ENCODE measurements around the gene KIF26A.

Gene KIF26A

GRCh38 chr14:104181761-104182530 is 43.6 kb downstream of the KIF26A start:
- no peak for DNase-seq

GRCh38 chr14:104182857-104183425 is 44.6 kb downstream of the KIF26A start:
- DNase-seq: no peak

GRCh38 chr14:104183796-104184195 is 45.4 kb downstream of the KIF26A start:
- DNase-seq: no peak

GRCh38 chr14:104184506-104184905 is 46.1 kb downstream of the KIF26A start:
- DNase-seq: no peak

- no peak for DNase-seq
Measured at GRCh38 chr14:104184911-104185499, 46.6 kb downstream of the KIF26A start.

- DNase-seq: no peak
Measured at GRCh38 chr14:104185916-104186495, 47.6 kb downstream of the KIF26A start.

- DNase-seq: no peak
Measured at GRCh38 chr14:104186575-104186974, 48.2 kb downstream of the KIF26A start.

DNA sequence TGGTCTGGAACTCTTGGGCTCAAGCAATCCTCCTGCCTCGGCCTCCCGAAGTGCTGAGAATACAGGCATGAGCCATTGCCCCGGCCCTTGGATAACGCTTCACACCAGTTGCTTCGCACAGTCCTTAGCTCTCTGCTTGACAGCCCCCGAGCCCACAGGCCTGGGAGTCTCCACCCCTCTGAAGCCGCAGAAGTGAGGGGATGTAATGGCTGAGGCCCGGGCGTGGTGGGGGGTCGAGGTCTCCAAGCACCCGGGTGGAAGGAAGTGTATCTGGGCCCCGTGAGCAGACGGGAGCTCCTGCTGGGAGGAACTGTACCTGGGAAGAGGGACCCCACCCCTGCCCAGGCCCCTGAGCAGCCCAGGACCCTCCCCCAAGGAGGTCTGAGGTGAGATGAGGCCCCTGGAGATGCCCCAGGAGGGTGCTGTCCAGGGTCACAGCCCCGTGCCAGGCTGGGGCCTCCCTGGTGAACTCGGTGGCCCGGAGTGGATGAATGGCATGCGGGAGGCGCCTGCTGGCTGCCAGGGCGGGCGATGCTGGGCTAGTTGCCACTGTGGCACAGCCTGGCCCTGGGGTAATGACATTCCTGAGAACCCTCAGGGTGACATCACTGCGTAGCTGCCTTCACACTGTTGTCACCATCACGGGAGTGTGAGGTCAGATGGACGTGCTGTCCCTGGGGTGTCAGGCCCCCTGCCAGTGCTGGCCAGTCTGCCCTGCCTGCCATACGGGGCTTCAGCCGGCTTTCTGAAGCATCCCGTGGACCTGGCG is 48.9 kb downstream of the KIF26A start:
- no peak for DNase-seq

GRCh38 chr14:104187931-104188726 is 49.7 kb downstream of the KIF26A start:
- DNase-seq: no peak

- DNase-seq: no peak
Measured at GRCh38 chr14:104188727-104189400, 50.5 kb downstream of the KIF26A start.

DNA sequence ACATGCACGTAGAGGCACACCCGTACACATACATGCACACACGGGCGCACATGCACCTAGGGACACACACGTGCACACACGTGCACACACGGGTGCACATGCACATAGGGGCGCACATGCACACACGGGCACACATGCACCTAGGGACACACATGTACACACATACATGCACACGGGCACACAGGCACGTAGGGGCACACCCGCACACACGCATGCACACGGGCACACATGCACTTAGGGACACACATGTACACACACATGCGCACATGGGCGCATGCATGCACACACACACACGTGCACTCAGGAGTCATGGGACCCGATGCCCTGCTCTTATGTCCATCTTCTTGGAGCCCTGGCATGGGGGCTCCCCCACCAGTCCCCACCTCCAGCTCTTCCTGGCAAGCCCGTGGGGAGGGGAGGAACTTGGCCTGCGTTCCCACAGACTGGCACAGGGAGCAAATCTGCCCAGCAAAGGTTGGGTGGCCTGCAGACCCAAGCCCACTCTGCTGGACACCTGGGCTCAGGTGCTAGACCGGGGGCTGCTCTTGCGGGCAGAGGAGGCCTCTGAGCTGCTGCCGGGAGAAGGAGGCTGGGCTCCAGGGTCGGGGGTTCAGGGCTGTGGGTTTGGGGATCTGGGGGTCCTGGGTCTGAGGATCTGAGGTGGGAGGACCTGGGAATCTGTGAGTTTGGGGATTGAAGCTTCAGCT is 51.4 kb downstream of the KIF26A start:
- no peak for DNase-seq

DNA sequence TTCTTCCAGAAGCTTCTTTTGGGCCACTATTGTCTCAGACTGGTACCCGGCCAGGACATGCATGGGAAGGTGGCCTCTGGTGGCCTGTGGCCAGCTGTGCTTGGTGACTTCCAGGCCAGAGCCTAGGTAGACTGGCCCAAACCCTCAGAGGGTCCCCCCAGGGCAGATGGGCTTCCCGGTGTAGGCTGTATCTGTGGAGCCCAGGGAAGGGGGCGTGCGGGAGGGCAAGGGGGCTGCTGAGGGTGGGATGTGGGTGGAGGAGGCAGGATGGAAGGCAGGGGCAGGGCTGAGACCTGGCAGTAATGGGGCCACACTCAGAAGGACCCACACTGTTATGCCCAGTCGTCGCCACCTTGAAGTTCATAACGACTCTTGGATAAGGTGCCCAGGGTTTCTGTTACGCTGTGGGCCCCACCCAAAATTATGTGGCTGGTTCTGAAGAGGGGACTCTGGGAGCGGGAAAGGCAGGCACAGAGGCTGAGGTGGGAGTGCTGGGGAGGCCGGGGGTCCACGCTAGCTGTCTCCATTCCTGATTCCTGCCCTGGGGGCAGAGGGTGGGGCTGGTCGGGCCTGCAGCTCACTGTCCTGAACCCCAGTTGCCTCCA is 52.1 kb downstream of the KIF26A start:
- no peak for DNase-seq

DNA sequence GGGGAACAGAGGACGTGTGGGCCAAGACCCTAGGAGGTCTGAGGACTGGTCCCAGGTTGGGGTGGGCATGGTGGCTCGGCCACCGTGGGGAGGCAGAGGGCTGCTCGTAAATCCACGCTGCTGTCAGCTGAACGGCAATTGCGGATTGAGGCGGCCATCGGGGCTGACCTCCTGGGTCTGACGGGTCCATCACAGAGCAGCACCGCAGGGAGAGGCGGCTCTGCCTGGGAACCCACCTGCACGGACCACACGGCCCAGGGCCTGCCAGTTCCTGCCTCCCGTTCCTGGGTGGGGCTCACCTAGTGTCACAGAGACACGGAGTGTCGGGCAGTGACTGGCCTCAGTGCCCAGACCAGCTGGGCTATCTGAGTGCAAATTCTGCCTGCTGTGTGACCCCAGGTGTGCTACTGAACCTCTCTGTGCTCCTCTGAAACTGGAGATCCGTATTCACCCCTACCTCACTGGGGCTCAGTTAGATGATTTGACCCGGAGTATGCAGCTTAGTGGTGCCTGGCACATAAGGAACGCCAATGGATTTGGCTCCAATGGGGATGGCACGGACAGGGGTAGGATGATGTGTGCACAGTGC is 53.1 kb downstream of the KIF26A start:
- no peak for DNase-seq

DNA sequence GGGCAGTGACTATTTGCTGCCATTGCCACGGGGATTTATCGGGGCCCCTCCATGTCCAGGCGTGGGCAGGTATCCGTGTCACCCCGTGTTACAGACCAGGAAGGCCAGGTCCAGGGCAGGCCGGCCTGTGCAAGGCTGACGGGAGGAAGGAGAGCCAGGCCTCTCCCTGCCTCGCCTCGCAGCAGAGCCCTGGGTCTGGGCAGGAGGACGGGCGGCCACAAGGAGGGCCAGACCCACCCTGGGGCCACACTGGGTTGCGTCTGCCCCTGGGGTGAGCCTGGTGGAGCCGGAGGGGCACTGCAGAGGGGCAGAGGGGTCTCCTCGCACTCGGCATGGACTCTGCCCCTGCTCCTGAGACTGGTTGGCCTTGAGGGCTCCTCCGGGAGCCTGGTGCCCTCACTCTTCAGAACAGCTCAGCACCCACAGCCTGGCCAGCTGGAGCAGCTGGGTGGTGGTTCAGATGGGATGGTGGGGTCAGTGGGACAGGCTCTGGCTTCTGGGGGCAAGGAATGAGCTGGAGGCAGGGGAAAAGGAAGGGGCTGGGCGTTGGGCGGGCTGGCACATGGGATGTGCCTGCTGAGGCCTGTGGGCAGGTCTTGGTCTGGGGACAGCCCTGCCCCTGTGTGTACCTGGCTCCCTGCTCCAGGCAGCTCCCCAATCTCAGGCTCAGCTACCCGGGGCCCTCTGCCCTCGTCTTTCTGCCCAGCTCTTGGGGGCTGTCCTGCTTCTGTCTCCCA is 53.9 kb downstream of the KIF26A start:
- DNase-seq: no peak

- no peak for DNase-seq
Measured at GRCh38 chr14:104192883-104193245, 54.5 kb downstream of the KIF26A start.

- DNase-seq: no peak
Measured at GRCh38 chr14:104194016-104194415, 55.6 kb downstream of the KIF26A start.

- DNase-seq: no peak
Measured at GRCh38 chr14:104194716-104195115, 56.3 kb downstream of the KIF26A start.

GRCh38 chr14:104195361-104195760 is 57.0 kb downstream of the KIF26A start:
- no peak for DNase-seq

GRCh38 chr14:104195878-104196277 is 57.5 kb downstream of the KIF26A start:
- DNase-seq: no peak
